GM21786 (cell line): ENCODE data around the gene DDX23.

Source experiments
- ATAC-seq: cut with Tn5 transposase; IDR thresholded peaks from one replicate; pipeline ENCODE4 v1.9.1; 2021; ENCODE audit not compliant: unreplicated experiment

DDX23 gene

DNA sequence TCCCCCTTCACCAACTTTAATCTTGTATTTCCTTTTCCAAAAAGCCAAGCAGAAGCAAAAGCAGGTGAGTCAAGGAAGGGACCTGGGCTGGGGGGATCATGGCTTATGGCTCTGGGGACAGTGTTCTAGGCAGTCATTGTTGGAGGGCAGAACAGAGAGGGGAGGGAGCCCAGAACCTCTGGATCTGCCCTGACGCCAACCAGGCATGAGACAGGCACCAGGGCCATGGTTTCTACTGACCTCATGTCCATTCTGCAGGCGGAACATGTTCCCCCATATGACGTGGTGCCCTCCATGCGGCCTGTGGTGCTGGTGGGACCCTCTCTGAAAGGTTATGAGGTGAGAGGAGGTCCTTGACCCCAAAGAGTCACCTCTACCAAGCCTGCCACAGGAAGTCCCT is 27.1 kb downstream of the DDX23 start:
- no peak for ATAC-seq

DNA sequence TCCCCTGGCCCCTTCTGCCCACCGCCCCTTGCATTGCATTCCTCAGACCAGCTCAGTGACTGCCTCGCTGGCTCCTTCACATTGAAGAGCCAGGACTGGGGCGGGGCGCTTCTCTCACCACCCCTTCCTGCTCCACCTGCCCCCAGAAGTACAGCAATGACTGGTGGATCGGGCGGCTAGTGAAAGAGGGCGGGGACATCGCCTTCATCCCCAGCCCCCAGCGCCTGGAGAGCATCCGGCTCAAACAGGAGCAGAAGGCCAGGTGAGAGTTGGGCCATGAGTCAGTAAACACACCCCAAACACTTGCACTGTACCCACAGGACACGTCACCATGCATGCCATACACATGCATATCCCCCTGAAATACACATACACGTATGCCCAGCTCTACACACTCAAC is 27.9 kb downstream of the DDX23 start:
- ATAC-seq = no peak

DNA sequence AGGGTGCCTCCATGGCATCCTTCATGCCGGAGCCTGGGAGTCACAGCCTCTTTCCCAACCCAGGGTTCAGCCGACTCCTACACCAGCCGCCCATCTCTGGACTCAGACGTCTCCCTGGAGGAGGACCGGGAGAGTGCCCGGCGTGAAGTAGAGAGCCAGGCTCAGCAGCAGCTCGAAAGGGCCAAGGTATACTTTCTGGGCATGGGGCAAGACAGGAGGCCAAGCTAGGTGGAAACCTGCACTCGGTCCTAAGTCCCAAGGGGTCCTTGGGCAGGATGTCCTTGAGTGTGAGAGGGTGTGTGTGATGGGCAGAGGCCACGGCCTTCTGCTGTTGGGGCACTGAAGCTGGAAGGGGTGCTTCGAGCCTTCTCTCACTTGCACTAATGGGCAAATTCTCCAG is 28.7 kb downstream of the DDX23 start:
- ATAC-seq = no peak

DNA sequence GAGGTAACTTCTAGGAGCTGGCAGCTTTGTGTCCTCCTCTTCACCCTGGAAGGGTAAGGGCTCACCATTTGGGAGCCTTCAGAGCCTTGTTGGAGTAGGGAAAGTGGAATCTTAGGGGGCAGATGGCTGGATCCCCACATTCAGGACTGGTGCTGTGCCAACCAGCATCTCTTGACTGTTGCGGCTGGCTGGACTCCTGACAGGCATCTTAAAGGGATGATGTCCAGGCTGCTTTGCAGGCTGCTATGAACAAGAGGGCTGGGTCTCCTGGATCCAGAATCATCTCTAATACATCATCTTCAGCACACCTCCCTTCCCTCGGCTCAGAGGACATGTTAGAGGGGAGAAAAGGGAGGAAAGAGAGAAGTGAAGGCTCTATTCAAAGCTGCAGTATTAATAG is 29.3 kb downstream of the DDX23 start:
- ATAC-seq = no peak

DNA sequence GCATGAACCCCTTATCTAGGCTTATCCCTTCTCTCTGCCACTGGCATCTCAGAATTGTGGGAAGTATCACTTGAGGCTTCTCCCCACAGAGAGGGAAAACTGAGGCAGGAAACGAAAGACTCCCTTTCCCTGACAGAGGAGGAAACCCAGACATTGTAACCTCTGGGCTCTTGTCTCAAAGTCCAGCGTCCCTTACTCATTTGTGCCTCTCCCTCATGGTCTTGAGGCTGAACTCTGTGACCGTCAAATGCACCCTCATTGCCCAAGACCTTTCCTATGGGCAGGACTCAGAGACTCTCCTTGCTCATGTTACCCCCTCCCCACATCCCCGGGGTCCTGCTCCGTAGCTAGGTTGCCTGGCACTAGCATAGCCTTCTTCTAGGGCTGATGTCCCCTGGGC is 29.8 kb downstream of the DDX23 start:
- ATAC-seq = no peak

DNA sequence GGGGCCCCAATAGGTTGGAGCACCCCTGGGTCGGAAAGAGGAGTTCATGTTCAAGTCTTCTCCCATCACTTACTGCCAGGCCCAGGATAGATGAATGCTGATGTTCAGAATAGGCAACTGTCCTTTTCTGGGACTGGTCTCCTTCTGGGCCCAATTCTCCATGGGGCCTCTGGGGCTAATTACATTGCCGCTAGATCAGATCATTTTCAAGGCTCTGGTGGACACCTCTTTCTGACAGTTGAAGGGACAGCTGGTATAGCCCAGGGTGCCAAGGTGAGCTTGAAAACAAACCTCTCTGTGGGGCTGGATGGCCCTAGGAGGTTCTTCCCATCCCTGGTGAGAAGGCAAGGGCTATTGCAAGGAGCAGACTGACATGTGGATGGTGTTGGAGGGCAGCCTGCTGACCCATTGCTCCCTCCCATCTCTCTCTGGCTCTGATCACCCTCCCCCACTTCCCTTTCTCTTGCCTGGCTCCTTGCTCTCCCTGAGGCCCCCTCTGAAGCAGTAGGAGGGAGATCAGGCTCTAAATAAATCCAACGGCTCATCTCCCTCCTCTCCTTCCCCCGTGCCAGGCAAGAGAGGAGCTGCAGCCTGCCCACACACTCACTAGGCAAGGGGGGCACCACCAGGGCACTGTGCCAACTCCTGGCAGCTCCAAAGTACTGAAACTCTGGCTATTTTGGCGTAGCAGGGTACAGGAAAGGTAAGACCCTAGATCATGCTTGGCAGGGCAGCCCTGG is 31.8 kb downstream of the DDX23 start:
- ATAC-seq = no peak

DNA sequence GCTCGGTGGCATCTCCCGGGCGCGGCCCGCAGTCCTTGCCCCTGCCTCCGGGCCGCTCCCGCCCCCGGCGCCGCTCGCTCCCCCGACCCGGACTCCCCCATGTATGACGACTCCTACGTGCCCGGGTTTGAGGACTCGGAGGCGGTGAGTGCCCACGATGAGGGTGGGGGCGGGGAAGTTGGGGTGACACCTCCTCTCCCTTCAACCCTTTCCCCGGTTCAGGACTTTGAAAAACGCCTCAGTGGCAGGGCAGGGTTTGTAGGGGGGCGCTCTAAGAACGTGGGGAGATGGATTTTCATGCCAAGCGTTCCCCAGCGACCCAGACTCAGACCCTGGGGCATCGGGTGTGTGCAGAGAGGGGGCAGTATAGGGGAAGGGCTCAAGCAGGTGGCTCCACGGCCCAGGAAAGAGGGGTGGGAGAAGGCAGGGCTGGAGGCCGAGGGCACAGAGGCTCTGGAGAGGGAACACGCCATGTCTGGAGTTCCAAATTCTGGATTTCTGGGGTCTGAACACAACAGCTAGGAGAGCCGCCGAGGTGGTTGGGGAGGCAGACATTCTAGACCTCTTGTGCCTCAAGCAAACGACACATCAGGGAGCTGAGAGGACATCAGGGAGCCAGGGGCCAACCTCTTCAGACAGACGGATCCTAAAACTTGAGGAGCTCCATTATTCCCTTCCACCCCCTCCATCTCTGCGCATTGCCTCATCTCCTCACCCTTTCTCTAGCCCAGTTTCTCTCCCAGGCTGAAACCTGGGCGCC is 33.0 kb downstream of the DDX23 start:
- ATAC-seq = no peak

DNA sequence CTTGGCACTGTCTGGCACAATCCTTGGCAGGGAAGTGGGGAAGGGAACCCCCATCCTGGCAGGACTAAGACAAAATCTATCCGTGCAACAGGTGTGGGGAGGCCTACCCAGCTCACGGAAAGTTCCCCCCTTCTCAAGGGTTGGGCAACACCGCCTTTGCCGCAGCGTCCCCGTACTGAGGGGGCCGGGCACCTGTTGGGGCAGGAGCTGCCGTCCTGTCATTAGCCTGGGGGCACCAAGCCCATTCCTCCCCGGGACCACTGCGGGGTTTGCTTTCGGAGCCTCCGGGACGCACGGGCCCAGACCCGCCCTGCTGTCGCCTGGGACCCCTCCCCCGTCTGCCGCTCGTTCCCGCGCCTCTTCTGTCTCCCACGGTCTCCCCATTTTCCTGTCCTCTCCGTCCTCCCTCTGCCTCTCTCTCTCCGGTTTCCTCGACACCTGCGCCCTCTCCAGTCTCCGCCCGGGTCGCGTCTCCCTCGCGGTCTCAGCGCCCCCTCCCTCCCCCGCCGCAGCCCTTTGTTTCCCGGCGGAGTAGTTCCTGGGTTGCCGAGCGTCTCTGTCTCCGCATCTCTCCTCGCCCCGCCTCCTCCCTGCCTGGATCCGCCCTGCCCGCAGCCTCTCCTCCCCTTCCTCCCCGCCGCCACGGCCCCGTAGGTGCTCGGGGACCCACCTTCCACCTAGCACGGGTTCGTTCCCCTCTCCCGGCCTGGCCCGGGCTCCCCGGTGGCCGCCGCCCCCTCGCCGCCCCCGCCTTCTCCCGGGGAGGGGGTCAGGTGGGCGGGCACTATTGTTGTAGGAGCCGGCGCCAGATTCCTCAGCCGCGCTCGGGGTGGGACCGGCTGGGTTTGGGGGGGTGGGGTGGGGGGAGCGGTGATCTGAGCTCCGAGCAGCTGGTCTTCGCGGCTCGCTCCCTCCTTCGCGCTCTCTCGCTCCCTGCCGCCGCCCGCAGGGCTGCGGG is 33.8 kb downstream of the DDX23 start, which contains the start of gene CACNB3:
Gene CACNB3, plus strand, starts transcription at position 624 of the 958 bp plus-strand sequence. CDS start 434 bp downstream, outside the sequence.
- ATAC-seq = peak; percentile 37

DNA sequence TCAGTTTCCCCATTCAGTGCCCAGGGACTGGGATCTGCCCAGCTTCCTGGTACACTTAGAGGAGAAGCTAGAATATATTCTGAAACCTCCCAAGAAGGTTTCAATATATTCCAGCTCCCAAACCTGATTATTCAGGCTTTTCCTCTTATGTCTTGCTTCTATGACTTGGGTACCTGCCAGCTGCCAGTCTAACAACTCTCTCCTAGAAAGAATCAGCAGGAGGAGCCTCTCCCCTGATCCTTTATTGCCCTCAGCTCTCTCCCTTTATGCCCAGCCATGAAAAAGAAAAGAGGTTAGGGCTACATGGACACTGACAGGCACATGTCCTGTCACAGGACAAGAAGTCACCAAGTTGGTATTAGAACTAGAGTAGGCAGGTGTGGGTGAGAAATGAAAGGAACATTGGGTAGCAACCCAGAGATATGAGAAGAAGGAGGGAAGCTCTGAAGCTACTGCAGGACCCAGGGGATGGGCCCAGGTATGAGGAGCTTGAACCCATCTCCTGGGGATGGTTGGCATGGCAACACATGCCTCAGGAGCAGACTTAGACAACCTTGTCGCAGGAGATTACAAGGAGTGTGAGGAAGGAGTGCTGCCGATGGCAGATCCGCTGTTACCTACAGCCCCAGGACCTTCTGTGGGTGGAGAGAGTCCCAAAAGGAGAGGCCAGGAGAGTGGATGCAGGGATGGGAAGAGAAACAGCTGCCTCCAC is 35.7 kb downstream of the DDX23 start:
- no peak for ATAC-seq

DNA sequence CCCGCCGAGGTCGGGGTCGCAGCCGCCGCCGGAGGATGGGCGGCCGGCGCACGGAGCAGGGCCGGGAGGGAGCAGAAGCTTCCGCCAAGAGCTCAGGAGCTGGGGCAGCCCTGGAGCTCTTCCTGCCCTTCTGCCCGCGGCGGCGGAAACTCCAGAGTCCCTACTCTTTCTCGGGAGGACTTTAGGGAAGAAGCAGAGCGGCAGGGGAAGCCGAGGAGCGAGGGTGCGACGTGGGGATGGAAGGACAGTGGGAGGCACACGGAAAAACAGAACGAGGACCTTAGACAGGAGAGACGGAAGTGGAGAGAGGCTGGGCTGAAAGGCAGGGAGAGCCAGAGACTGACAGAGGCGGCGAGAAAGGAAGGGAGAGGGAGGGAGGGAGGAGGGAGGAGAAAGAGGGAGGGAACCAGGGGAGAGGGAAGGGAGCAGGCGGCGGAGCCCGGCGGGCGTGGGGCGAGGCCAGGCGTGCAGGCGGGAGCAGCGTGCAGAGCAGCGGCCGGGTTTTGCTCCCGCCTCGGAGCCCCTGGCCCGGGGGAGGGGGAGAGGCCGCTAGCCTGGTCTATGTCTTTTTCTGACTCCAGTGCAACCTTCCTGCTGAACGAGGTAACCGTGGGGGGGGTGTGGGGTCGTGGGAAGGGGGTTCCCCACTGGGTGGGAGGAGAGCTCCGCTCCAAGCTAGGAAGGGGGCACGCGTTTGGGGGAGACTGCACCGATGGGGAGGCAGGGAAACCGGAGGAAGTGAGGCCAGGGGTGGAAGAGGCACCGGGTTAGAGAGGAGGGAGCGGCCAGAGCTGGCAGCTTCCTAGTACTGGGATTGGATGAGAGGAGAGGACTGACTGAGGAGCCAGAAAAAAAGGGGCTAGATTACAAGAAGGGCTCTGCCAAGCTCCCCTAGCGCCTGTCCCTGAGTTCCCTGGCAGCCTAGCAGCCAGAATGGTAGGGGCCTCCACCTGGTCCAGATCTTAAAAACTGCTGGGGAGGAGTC is 36.5 kb downstream of the DDX23 start:
- no peak for ATAC-seq

DNA sequence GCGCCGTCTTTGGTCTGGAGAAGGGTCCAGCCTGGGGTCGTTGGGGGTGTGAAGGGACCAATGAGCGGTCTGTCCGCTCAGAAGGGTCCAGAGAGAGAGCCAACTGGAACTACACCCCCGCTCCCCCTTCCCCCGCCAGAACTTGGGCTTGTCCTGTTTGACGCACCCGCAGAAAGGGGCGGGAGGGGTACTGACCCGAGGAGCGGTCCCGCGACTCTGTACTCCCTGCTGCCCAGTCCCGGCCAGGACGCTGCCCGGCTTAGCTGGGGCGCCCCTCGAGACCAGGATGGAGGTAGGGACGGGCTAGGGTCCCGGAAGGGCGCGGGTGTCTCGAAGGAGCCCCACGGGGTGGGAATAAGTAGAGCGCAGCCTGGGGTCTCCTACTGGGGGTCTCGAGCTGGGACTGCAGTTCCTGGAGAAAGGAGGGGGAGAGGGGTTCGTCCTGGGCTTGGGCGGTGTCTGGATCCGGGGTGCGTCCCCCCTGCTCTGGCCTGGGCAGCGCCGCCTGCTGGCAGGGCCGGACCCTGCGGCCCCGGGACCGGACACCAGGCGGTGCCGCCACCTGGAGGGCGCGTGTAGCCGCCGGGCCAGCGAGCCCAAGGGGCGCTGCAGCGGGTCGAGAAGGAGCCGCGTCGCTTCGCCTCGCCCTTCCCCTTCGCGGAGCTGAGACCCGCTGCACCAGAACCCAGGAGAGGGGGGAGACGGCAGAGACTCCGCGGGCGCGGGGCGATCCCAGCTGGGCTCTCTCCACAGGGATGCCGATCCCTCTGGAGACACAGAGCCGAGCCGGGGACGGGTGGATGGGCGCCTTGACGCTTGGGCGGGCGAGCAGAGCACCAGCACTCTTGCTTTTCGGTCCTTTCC is 37.5 kb downstream of the DDX23 start:
- ATAC-seq = peak; percentile 70

DNA sequence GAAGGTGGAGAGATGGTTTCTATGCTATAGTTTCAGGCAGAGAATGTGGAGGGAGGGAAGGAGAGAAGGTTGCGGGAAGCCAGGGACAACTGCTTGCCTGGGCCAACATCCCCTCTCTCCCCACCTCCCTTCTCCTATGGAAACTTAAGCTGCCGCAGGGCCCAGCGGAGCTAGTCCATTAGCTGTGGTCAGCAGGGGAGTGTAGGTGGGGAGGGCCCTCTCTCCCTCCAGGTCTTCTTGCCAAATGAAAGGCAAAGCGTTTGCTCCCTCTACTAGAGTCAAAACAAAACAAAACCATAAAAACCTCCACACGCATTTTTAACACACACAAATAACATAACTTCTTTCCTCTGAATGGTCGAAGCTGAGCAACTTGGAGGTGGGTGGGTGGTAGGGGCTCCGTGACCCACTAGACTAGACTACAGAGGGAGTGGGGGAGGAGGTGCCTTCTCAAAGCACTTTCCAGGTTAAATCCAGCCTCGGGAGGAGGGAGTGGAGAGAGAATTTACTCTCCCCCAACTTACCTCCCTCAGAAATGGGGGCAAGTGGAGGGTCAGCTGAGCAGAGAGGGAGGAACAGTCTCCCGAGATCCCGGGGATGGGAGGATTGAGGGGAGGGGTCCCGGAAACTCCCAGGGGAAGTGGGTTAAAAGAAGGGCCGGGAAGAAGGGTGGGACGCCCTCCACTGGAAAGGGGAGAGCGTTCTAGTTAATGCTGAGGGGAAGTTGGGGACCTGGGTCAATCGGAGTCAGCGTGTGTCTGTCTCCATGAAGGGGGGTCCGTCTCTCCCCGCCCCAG is 38.3 kb downstream of the DDX23 start:
- ATAC-seq = no peak

DNA sequence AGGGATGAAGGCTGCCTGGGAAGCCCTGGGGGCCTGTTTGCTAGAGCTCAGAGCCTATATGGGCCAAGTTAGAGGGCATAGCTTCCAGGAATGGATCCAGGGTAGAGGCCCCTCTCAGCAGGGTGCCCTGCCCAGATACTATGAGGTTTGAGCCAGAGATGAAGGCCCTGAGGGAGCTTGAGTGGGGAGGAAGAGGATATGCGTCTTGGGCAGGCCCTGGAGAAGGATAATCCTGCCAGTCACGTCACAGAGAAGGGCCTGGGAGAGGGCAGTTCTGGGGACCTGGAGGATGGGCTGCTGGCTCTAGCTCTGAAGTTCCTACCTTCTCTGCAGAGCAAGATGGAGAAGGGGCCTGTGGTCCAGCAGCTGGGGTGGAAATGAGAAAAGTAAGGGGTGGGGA is 39.6 kb downstream of the DDX23 start:
- no peak for ATAC-seq

DNA sequence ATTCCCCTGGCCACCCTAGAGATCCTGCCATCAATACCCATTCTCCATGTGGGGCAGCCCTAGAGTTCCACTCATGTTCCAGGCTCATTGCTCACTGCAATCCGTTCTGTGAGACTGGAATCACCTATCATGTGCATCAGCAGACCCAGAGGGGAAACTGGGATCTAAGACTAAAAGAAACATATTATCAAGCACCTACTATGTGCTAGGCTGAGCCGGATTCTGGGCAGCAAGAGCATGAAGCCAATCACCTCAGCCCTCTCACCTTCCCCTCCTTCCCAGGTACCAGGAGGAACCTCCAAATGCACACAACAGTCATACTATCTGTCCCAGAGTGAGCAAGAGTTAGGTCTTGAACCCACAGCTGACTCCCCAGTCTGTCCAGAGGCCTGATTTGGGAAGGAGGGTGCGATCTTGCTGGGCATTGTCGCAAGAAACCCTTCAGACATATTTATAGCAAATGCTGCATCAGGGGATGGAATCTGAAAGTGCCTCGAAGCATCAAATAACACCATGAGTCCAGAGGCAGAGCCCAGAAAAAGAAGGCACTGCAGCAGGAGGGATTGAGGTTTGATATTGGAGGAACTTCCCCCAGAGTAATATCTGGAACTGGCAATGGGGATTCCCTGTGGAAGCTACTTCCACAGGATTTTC is 40.4 kb downstream of the DDX23 start:
- ATAC-seq = no peak

DNA sequence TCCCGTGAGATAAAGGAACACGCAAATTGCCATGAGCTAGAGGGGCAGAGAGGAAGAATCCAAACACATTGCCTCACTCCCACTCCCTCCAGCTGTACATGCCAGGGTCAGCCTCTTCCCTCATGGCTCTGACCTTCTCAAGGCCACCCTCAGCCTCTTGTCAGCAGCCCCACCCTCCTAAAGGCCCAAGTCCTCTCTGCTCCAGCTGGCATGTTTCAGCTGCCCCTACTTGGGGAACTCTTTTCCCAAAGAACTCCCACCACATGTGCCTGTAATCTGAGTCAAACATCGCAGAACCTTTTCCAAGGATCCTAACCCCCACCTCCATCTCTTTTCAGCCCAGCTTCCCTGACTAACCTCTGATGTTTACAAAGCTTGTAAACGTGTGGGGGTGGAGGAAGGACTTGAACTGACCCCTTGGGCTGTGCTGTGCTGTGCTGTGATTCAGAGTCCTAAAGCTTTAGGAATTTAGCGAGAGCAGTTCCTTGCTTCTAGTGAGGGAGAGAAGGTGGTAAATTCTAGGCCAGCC is 41.0 kb downstream of the DDX23 start:
- ATAC-seq = no peak

DNA sequence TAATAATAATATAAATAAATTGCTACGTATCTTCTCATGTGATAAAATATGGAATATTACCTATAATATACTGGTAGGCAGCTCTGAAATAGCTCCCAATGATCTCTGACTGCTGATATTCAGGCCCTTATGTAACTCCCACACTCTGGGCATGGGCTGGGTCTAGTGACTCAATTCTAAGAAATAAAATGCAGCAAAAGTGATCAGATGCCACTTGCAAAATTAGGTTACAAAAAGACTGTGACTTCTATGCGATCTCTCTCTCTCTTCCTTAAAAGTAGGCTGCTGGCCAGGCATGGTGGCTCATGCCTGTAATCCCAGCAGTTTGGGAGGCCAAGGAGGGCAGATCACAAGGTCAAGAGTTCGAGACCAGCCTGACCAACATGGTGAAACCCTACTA is 44.0 kb downstream of the DDX23 start:
- ATAC-seq = no peak

DNA sequence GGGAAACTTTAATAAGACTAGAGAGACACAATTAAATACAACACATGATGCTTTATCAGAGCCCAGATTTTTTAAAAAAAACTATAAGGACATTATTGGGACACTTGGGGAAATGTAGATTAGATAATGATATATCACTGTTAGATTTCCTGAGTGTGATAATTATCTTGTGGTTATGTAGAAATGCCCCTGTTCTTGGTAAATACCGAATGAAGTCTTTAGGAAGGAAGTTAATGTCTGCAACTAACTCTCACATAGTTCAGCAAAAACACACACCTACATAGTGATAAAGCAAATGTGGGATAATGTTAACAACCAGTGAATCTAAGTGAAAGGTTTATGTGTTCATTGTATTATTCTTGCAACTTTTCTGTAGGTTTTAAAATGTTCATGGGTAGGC is 48.3 kb downstream of the DDX23 start:
- no peak for ATAC-seq
